ENCODE results near the gene B4GALNT2. TPM values are rescaled to one million over a fixed set of nuclear protein-coding genes. Genes with fewer than 3 reads are reported as not detected.
"Not testable (repeated sequence)": the region's sequence is repeated elsewhere in the genome, so short reads cannot be mapped to it uniquely, and the experiment has no call there.

The B4GALNT2 gene
- total and polyA plus RNA-seq, 2 donors from 2014 or later, result 1.3 to 4.3 TPM

DNA sequence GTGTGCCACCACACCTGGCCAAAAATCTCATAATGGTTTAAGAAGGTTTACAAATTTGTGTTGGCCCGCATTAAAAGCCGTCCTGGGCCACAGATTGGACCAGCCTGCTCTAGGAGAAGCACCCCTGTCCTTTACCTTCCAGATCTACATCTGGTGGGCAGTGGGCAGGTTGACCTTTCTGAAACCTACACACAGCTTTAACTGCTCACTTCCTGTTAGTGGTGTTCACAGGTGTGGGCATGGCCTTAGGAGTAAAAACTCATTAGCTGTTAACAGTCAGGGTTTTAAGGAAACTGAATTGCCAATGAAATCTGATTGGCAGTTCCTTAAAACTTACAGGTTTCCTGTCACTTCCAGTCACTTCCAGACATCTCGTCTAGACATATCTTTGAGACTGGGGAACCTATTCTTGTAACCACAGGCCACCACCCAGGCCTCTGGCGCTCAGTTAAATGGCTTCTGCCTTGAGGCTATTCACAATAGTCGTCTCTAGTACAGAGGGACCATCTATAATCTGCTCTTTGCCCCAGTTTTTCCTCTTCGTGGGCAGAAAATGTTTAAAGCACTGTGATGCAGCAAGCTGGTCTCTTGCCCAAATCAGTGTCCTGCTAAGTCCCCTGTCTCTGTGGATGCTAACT is 48.5 kb downstream of the B4GALNT2 start:
- intact Hi-C loops (cut with DNase I), result loop anchor here (5.0 kb wide), 1 partner anchor 46 kb away; no protein-coding TSS in a partner anchor
- no peak for FAIRE-seq
- H3K36me3 ChIP-seq (ENCODE audit: control insufficient read depth in 2 of 3, insufficient read depth in 3 of 3, low read length in 3 of 3), result no peaks in the 10 kb centered on the region
- DNase-seq, result no peak
- no peak overlapping the region for H3K9ac ChIP-seq (ENCODE audit: low read length in 3 of 3)
- no peak overlapping the region for H3K4me3 ChIP-seq (ENCODE audit: low read length in 3 of 3)
- H3K4me1 ChIP-seq (ENCODE audit: control insufficient read depth in 2 of 3, insufficient read depth in 2 of 3, low read depth in 1 of 3, low read length in 3 of 3), result no peaks in the 10 kb centered on the region
- H3K9me3 ChIP-seq (ENCODE audit: control insufficient read depth in 2 of 3, insufficient read depth in 1 of 3, low read length in 3 of 3), result peaks cover 0 to 7% (median 2%) of the 10 kb centered on the region in 3 donors
- no peak overlapping the region for H3K27ac ChIP-seq (ENCODE audit: low read depth in 2 of 2, low read length in 2 of 2)
- H3K27me3 ChIP-seq (ENCODE audit: control insufficient read depth, insufficient read depth, low read length), result no peaks in the 10 kb centered on the region
- TF ChIP-seq, protein P1, sequence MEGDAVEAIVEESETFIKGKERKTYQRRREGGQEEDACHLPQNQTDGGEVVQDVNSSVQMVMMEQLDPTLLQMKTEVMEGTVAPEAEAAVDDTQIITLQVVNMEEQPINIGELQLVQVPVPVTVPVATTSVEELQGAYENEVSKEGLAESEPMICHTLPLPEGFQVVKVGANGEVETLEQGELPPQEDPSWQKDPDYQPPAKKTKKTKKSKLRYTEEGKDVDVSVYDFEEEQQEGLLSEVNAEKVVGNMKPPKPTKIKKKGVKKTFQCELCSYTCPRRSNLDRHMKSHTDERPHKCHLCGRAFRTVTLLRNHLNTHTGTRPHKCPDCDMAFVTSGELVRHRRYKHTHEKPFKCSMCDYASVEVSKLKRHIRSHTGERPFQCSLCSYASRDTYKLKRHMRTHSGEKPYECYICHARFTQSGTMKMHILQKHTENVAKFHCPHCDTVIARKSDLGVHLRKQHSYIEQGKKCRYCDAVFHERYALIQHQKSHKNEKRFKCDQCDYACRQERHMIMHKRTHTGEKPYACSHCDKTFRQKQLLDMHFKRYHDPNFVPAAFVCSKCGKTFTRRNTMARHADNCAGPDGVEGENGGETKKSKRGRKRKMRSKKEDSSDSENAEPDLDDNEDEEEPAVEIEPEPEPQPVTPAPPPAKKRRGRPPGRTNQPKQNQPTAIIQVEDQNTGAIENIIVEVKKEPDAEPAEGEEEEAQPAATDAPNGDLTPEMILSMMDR (IDR thresholded peaks at IDR 0.05; ENCODE audit: borderline replicate concordance, extremely low read depth, insufficient read depth), result no peak

DNA sequence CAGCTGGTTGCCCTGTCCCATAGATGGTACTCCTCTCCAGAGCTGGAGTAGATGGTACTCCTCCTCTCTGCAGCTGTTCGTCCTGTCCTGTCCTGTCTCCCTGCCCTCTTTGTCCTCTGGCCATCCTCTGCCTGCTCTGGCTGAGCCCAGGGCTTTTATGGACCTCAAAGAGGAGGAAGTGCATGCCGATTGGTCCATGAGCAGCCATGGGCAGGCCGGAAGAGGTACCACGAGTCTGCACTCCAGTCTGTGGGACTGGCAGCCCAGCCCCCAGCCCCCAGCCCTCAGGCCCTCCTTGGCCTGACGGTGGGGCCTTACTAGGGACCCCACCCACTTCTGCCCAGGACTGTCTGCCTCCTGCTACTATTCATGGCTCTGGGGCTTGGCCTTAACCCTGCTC is 50.8 kb downstream of the B4GALNT2 start:
- Histone ChIP-seq H3K4me1 (ENCODE audit: control insufficient read depth in 2 of 3, insufficient read depth in 2 of 3, low read depth in 1 of 3, low read length in 3 of 3) (no peaks in the 10 kb centered on the region), H3K9me3 (ENCODE audit: control insufficient read depth in 2 of 3, insufficient read depth in 1 of 3, low read length in 3 of 3) (no peaks in the 10 kb centered on the region), H3K27ac (ENCODE audit: low read depth in 2 of 2, low read length in 2 of 2) (no peak overlapping the region), H3K4me3 (ENCODE audit: low read length in 3 of 3) (no peak overlapping the region), H3K36me3 (ENCODE audit: control insufficient read depth in 2 of 3, insufficient read depth in 3 of 3, low read length in 3 of 3) (no peaks in the 10 kb centered on the region), H3K9ac (ENCODE audit: low read length in 3 of 3) (no peak overlapping the region), H3K27me3 (ENCODE audit: control insufficient read depth, insufficient read depth, low read length) (no peaks in the 10 kb centered on the region)
- TF ChIP-seq, protein P1 (IDR thresholded peaks at IDR 0.05; ENCODE audit: borderline replicate concordance, extremely low read depth, insufficient read depth), result no peak
- intact Hi-C loops (cut with DNase I), result loop anchor here (5.0 kb wide), 1 partner anchor 44 kb away; no protein-coding TSS in a partner anchor
- DNase-seq (no peak), FAIRE-seq (no peak)

DNA sequence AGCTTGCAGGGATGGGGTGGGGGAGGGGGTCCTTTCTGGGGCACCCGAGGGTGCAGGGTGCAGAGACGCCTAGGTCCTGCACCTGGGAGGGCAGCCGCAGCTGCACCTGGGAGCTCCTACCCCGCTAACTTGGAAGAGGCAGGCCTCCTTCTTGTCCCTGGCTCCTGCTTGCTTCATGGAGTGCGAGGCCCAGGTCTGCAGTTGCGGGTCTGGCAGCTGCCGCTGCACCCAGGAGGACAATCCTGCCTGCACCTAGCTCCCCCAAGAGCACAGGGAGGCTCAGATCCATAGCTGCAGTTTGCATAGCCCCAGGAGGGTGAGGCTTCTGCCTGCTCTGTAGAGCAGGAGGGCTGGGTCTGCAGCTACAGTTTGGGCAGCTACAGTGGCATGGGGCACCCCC is 51.2 kb downstream of the B4GALNT2 start:
- DNase-seq, result no peak
- TF ChIP-seq, protein P1 (IDR thresholded peaks at IDR 0.05; ENCODE audit: borderline replicate concordance, extremely low read depth, insufficient read depth), result no peak

DNA sequence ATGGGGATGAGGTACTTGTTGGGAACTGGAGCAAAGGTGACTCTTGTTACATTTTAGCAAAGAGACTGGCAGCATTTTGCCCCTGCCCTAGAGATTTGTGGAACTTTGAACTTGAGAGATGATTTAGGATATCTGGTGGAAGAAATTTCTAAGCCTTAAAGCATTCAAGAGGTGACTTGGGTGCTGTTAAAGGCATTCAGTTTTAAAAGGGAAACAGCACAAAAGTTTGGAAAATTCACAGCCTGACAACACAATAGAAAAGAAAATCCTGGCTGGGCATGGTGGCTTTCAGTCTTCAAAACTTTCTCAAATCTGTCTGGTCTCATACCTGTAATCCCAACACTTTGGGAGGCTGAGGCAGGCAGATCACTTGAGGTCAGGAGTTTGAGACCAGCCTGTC is 52.0 kb downstream of the B4GALNT2 start:
- not testable (repeated sequence) for H3K36me3 ChIP-seq (ENCODE audit: control insufficient read depth in 2 of 3, insufficient read depth in 3 of 3, low read length in 3 of 3); H3K27ac ChIP-seq (ENCODE audit: low read depth in 2 of 2, low read length in 2 of 2); H3K9ac ChIP-seq (ENCODE audit: low read length in 3 of 3); H3K4me3 ChIP-seq (ENCODE audit: low read length in 3 of 3); H3K27me3 ChIP-seq (ENCODE audit: control insufficient read depth, insufficient read depth, low read length); FAIRE-seq; H3K9me3 ChIP-seq (ENCODE audit: control insufficient read depth in 2 of 3, insufficient read depth in 1 of 3, low read length in 3 of 3); DNase-seq; H3K4me1 ChIP-seq (ENCODE audit: control insufficient read depth in 2 of 3, insufficient read depth in 2 of 3, low read depth in 1 of 3, low read length in 3 of 3)
- intact Hi-C loops (cut with DNase I), result loop anchor here (5.0 kb wide), 1 partner anchor 43 kb away; no protein-coding TSS in a partner anchor

More for the DNA sequence above, 51.2 kb downstream of the B4GALNT2 start:
- Histone ChIP-seq H3K36me3 (ENCODE audit: control insufficient read depth in 2 of 3, insufficient read depth in 3 of 3, low read length in 3 of 3) (no peaks in the 10 kb centered on the region), H3K4me3 (ENCODE audit: low read length in 3 of 3) (no peak overlapping the region), H3K27ac (ENCODE audit: low read depth in 2 of 2, low read length in 2 of 2) (no peak overlapping the region), H3K9ac (ENCODE audit: low read length in 3 of 3) (no peak overlapping the region), H3K27me3 (ENCODE audit: control insufficient read depth, insufficient read depth, low read length) (no peaks in the 10 kb centered on the region), H3K9me3 (ENCODE audit: control insufficient read depth in 2 of 3, insufficient read depth in 1 of 3, low read length in 3 of 3) (no peaks in the 10 kb centered on the region), H3K4me1 (ENCODE audit: control insufficient read depth in 2 of 3, insufficient read depth in 2 of 3, low read depth in 1 of 3, low read length in 3 of 3) (no peaks in the 10 kb centered on the region)
- no peak for FAIRE-seq
- intact Hi-C loops (cut with DNase I), result loop anchor here (5.0 kb wide), 1 partner anchor 44 kb away; no protein-coding TSS in a partner anchor

DNA sequence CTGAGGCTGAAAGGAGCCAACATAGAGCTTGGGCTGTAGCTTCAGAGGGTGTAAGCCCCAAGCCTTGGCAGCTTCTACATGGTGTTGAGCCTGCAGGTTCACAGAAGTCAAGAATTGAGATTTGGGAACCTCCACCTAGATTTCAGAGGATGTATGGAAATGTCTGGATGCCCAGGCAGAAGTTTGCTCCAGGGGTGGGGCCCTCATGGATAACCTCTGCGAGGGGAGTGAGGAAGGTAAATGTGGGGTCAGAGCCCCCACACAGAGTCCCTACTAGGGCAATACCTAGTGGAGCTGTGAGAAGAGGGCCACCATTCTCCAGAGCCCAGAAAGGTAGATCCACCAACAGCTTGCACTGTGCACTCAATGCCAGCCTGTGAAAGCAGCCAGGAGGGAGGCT is 52.8 kb downstream of the B4GALNT2 start:
- H3K27ac ChIP-seq (ENCODE audit: low read depth in 2 of 2, low read length in 2 of 2); H3K9me3 ChIP-seq (ENCODE audit: control insufficient read depth in 2 of 3, insufficient read depth in 1 of 3, low read length in 3 of 3); intact Hi-C loops (cut with DNase I); H3K36me3 ChIP-seq (ENCODE audit: control insufficient read depth in 2 of 3, insufficient read depth in 3 of 3, low read length in 3 of 3); H3K27me3 ChIP-seq (ENCODE audit: control insufficient read depth, insufficient read depth, low read length); H3K4me3 ChIP-seq (ENCODE audit: low read length in 3 of 3); H3K4me1 ChIP-seq (ENCODE audit: control insufficient read depth in 2 of 3, insufficient read depth in 2 of 3, low read depth in 1 of 3, low read length in 3 of 3); DNase-seq; FAIRE-seq; H3K9ac ChIP-seq (ENCODE audit: low read length in 3 of 3): not testable (repeated sequence)

All from kidney (tissue), 14 donors.